Natural killer cell (primary cell): ENCODE data around the gene NTPCR. TPM values are rescaled to one million over a fixed set of nuclear protein-coding genes. Genes with fewer than 3 reads are reported as not detected.

ENCODE experiments used
- ATAC-seq, 3 donors: fragments of 150-1000 bp in 2 of 3; fragments of 200-7000 bp in 1 of 3; cut with Tn5 transposase; 1 replicate in 1 of 3; 2 replicates in 2 of 3; pipeline ENCODE4 v1.10.0; 2021; ENCODE audit warnings: mild to moderate bottlenecking in 2 of 3, moderate library complexity in 2 of 3
- DNase-seq, 2 donors: peaks; one replicate each; pipeline versions ENCODE4 v3.0.0 to v3.0.0-alpha.2; 2013 to 2021; ENCODE audit warnings: mixed read lengths in 1 of 2
- H3K27ac ChIP-seq: one replicate; pipeline ENCODE4 v1.5.1; 2013; ENCODE audit warnings: mild to moderate bottlenecking, low read length
- H3K27me3 ChIP-seq: one replicate; pipeline ENCODE4 v1.6.1; 2013; ENCODE audit warnings: low read length; ENCODE audit not compliant: control insufficient read depth, insufficient read depth
- H3K36me3 ChIP-seq: one replicate; pipeline ENCODE4 v1.6.1; 2013; ENCODE audit warnings: low read length; ENCODE audit not compliant: control insufficient read depth, insufficient read depth
- H3K4me1 ChIP-seq: one replicate; pipeline ENCODE4 v1.6.1; 2013; ENCODE audit warnings: low read length; ENCODE audit not compliant: control insufficient read depth, insufficient read depth
- H3K4me3 ChIP-seq: one replicate; pipeline ENCODE4 v1.5.1; 2013; ENCODE audit warnings: low read length
- H3K9me3 ChIP-seq: one replicate; pipeline ENCODE4 v1.6.1; 2013; ENCODE audit warnings: low read length; ENCODE audit not compliant: control insufficient read depth, insufficient read depth
- H3K27ac Mint-ChIP-seq, 2 donors: one replicate each; pipeline ENCODE4 v1.8.0; 2022; ENCODE audit warnings: mild to moderate bottlenecking in 2 of 2, mixed read lengths in 2 of 2, moderate library complexity in 1 of 2
- H3K27me3 Mint-ChIP-seq, 2 donors: one replicate each; pipeline ENCODE4 v1.8.0; 2022; ENCODE audit warnings: low read depth in 2 of 2, mixed read lengths in 2 of 2
- H3K36me3 Mint-ChIP-seq: one replicate; pipeline ENCODE4 v1.8.0; 2022; ENCODE audit warnings: mixed read lengths
- H3K4me1 Mint-ChIP-seq, 2 donors: one replicate each; pipeline ENCODE4 v1.8.0; 2022; ENCODE audit warnings: mixed read lengths in 2 of 2
- H3K4me3 Mint-ChIP-seq: one replicate; pipeline ENCODE4 v1.8.0; 2022; ENCODE audit warnings: mild to moderate bottlenecking, moderate library complexity, mixed read lengths
- H3K9me3 Mint-ChIP-seq, 2 donors: one replicate each; pipeline ENCODE4 v1.8.0; 2022; ENCODE audit warnings: mixed read lengths in 2 of 2
- CTCF ChIP-seq: fragments of 200-600 bp; IDR thresholded peaks from one replicate; pipeline ENCODE4 v1.8.0; 2022; ENCODE audit warnings: antibody characterized with exemption
- WGBS: methylation state at CpG from one replicate; pipeline ENCODE4 v1.1.7; 2013; ENCODE audit warnings: missing lambda C conversion rate; ENCODE audit not compliant: insufficient coverage; 5-methylcytosine and 5-hydroxymethylcytosine counted together
- intact Hi-C: fragments of 100-400 bp; cut with micrococcal nuclease; formaldehyde crosslinking; loops from one replicate; pipeline ENCODE4 v1.14.2; 2022
- total RNA-seq, 4 donors: library from RNA; stranded (reverse); fragments of 120-200 nt in 1 of 4; gene quantifications; one replicate each; pipeline versions ENCODE4 v1.2.3 to v1.2.4, GENCODE V29; 2013 to 2022

Gene NTPCR
- total RNA-seq, 3 donors from 2014 or later (not counting 1 experiment from before 2014, with no cell fraction given), result 12.9 to 25.7 (median 17.4) TPM

GRCh38 chr1:232993555-232993954 lies 43.1 kb downstream of the NTPCR start:
- Mint-ChIP-seq H3K4me1 (no peaks in the 10 kb centered on the region), H3K27ac (no peak overlapping the region), H3K9me3 (no peaks in the 10 kb centered on the region), H3K4me3 (no peak overlapping the region), H3K36me3 (no peaks in the 10 kb centered on the region), H3K27me3 (no peaks in the 10 kb centered on the region)
- TF ChIP-seq CTCF, result no peak
- no peak for ATAC-seq
- Histone ChIP-seq H3K27ac (no peak overlapping the region), H3K4me1 (no peaks in the 10 kb centered on the region), H3K9me3 (peaks cover 7% of the 10 kb centered on the region), H3K36me3 (peaks cover 9% of the 10 kb centered on the region), H3K27me3 (no peaks in the 10 kb centered on the region), H3K4me3 (no peak overlapping the region)
- intact Hi-C loops, result no loop called here
- WGBS, result 99% methylated on average over 3 of the region's 3 CpGs
- DNase-seq, result no peak

DNA sequence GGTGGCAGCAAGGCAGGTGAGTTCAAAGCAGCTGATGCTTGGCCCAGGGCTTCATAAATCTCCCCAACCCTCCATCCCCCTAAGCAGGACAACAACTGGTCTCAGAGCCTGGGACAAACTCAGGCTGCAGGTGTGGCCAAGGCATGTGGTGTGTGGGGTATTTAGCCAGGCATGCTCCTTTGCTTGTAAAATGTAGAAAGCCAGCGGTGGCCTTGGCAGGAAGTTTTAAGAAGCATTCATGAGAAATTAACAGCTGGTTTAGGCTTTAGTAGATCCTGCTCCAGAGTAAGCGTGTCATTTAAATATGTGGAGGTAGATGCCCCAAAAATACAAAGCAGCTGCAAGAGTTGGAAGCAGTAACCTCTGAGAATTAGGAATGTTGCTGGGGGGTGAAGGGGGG lies 44.8 kb downstream of the NTPCR start:
- TF ChIP-seq CTCF, result no peak
- Histone ChIP-seq H3K4me3 (no peak overlapping the region), H3K27me3 (no peaks in the 10 kb centered on the region), H3K4me1 (no peaks in the 10 kb centered on the region), H3K27ac (no peak overlapping the region), H3K9me3 (peaks cover 7% of the 10 kb centered on the region), H3K36me3 (peaks cover 20% of the 10 kb centered on the region)
- WGBS, result 96% methylated on average over 2 of the region's 2 CpGs
- no peaks in the 10 kb centered on the region for H3K4me1 Mint-ChIP-seq
- ATAC-seq (no peak), DNase-seq (no peak)
- no peak overlapping the region for H3K27ac Mint-ChIP-seq
- H3K36me3 Mint-ChIP-seq, result no peaks in the 10 kb centered on the region
- H3K4me3 Mint-ChIP-seq, result no peak overlapping the region
- H3K27me3 Mint-ChIP-seq, result no peaks in the 10 kb centered on the region
- no peaks in the 10 kb centered on the region for H3K9me3 Mint-ChIP-seq
- intact Hi-C loops, result no loop called here

DNA sequence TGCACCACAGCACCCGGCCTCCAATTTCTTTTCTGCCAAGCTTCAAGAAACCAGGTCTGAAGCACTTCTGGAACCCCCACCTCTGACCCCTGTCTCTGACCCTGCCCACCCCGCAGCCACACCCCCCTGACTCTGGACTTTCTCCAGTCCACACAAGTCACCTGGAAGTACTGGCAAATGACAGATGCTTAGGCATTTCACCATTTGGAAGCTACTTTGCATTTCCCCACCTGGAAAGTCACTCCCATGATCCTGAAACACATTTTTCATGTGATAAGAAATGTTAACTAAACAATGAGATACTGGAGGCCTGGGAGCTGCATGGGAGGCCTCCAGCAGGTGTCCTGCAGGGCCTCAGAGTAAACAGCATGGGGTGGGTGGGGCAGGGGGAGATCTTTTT lies 45.7 kb downstream of the NTPCR start:
- Mint-ChIP-seq H3K9me3 (no peaks in the 10 kb centered on the region), H3K36me3 (no peaks in the 10 kb centered on the region), H3K4me1 (no peaks in the 10 kb centered on the region), H3K4me3 (no peak overlapping the region), H3K27ac (no peak overlapping the region), H3K27me3 (no peaks in the 10 kb centered on the region)
- intact Hi-C loops, result no loop called here
- Histone ChIP-seq H3K36me3 (peaks cover 24% of the 10 kb centered on the region), H3K4me1 (no peaks in the 10 kb centered on the region), H3K27me3 (no peaks in the 10 kb centered on the region), H3K4me3 (no peak overlapping the region), H3K27ac (no peak overlapping the region), H3K9me3 (peaks cover 7% of the 10 kb centered on the region)
- ATAC-seq, result no peak
- TF ChIP-seq CTCF, result no peak
- no peak for DNase-seq
- 94% methylated on average over 2 of the region's 2 CpGs for WGBS

GRCh38 chr1:232998138-232998537 lies 47.7 kb downstream of the NTPCR start:
- Histone ChIP-seq H3K27ac (no peak overlapping the region), H3K4me1 (no peaks in the 10 kb centered on the region), H3K4me3 (no peak overlapping the region), H3K9me3 (peaks cover 7% of the 10 kb centered on the region), H3K36me3 (peaks cover 24% of the 10 kb centered on the region), H3K27me3 (no peaks in the 10 kb centered on the region)
- Mint-ChIP-seq H3K27me3 (no peaks in the 10 kb centered on the region), H3K36me3 (no peaks in the 10 kb centered on the region), H3K4me3 (no peak overlapping the region), H3K27ac (no peak overlapping the region), H3K9me3 (peaks cover 0 to 2% of the 10 kb centered on the region in 2 donors), H3K4me1 (no peaks in the 10 kb centered on the region)
- intact Hi-C loops, result no loop called here
- DNase-seq (no peak), ATAC-seq (no peak)
- no peak for TF ChIP-seq CTCF
- WGBS, result over 99% methylated on average over 6 of the region's 15 CpGs
